Fibroblast of the aortic adventitia (primary cell): ENCODE data around the gene MEGF11. TPM values are rescaled to one million over a fixed set of nuclear protein-coding genes. Genes with fewer than 3 reads are reported as not detected.

Experiments
- DNase-seq: peaks from one replicate; pipeline ENCODE4 v3.0.0-alpha.2; 2010; ENCODE audit warnings: low read depth
- H3K4me3 ChIP-seq: 2 replicates; pipeline ENCODE4 v1.5.1; 2011; ENCODE audit warnings: low read depth, mild to moderate bottlenecking, control low read depth, low read length, moderate library complexity
- CTCF ChIP-seq: IDR thresholded peaks from 2 replicates; pipeline ENCODE4 v1.5.1; 2011; ENCODE audit warnings: mild to moderate bottlenecking, low read length, control low read depth, inconsistent platforms; ENCODE audit not compliant: insufficient read depth
- total RNA-seq: library from RNA; depleted of rRNA; stranded (reverse); fragments of >200 nt; gene quantifications from 2 replicates; pipeline ENCODE4 v1.2.3, GENCODE V29; 2012; ENCODE audit warnings: low replicate concordance

MEGF11 gene
- total RNA-seq, 1 donor, result 0.36 TPM

DNA sequence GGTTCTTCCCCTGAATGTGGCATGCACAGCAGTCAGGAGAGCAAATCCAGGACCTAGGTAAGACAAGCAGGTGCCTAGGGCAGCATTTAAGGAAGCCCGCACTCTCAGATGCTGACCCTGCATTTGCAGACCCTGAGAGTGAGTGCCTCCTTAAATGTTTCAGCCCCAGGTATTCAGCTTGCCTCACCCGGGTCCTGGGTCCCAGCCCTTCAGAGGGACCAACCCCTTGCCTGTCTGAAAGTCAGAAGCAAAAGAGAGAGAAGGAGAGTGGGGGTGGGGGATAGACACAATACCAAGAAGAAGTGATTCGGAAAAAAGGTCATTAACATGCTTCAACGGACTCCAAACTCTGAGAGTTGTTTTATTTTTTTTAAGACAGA, 75.0 kb downstream of the MEGF11 start:
- no peak for TF ChIP-seq CTCF
- DNase-seq, result no peak
- no peak overlapping the region for H3K4me3 ChIP-seq

- DNase-seq, result no peak
- no peak for TF ChIP-seq CTCF
- no peak overlapping the region for H3K4me3 ChIP-seq
Observed at GRCh38 chr15:66172324-66172980, 81.1 kb downstream of the MEGF11 start.

DNA sequence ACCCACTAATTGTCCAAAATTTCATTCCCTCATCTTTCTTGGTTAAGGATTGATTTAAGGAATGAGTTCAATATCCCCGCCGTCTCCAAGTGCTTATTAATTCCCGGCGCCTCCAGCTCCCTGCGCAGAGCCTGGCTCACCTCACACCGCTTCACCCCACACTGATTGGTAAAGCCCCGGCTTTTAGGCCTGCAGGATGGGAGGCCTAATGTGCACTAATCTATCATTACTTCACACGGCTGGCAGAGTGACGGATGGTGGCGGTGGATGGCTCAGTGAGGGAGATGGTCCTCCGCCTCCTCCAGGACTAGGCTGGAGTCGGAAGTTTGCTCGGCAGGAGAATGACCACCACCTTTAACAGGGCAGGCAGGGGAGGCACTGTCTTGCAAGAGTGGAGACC, 81.7 kb downstream of the MEGF11 start:
- DNase-seq, result no peak
- no peak for TF ChIP-seq CTCF
- no peak overlapping the region for H3K4me3 ChIP-seq

GRCh38 chr15:66170716-66171115, 82.8 kb downstream of the MEGF11 start:
- no peak overlapping the region for H3K4me3 ChIP-seq
- DNase-seq, result no peak
- no peak for TF ChIP-seq CTCF

DNA sequence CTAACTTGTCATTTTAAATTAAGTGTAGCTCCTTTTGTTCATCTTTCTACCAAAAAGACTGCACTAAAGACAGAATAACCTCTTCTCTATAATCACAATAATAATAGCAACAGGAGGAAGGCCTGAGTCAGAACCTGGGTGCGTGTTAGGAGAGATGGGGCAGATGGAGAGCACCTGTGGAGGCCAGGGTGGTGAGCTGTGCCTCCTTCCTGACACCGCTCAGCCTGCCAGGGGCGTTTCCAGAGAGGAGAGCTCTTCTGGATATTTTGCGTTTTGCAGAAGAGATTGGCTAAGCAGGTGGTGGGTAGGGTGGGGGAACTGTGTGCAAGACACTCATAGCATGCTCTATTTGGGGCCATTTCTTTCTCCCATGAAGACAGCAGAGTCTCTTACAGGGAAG, 83.5 kb downstream of the MEGF11 start:
- DNase-seq, result no peak
- TF ChIP-seq CTCF, result no peak
- H3K4me3 ChIP-seq, result no peak overlapping the region

DNA sequence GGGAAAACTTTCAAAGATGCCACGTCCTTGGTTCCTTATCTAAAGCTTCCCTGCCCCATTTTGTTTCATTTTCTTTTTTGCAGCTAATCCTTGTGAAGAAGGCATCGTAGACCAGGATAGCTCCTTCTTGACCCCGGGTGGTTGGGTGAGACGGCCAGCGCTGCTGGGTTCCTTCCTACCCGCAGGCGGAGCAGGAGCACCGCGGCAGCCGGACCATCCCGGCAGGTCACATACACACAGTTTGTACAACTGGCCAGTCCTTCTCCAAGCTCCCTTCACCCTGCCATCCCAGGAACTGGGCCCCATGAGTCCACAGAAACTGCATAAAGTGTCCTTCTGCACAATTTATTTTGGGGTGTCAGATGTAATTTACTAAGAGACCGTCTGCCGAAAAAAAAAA, 83.9 kb downstream of the MEGF11 start:
- DNase-seq, result no peak
- TF ChIP-seq CTCF, result no peak

DNA sequence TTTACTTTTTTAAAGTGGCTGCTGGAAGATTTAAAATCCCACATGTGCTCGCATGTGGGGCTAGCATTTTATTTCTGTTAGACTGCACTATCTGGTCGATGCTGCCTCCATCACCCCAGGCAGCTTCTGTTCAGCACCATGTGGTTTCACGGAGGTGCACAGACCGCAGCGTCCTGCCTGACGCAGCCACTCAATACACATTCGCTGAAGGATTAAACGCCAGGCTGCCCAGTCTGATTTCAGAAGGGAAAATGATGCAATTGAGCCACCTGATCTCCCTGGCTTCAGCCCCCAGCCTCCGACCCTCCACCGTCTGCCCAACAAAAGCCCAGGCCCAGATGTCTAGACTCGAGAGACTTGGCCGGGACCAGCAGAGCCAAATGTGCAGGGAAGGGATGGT, 84.5 kb downstream of the MEGF11 start:
- DNase-seq, result no peak
- TF ChIP-seq CTCF, result no peak
- H3K4me3 ChIP-seq, result no peak overlapping the region

More for the DNA sequence above, 83.9 kb downstream of the MEGF11 start:
- no peak overlapping the region for H3K4me3 ChIP-seq
